Measurements from ENCODE around the gene TSC22D4.

- no peak for TF ChIP-seq CTCF (IDR thresholded peaks at IDR 0.05; ENCODE audit: low read depth, low read length)
- TF ChIP-seq EZH2phosphoT487 (IDR thresholded peaks at IDR 0.05; ENCODE audit: low read depth): no peak
Observed at GRCh38 chr7:100429637-100430492, 49.1 kb downstream of the TSC22D4 start, which contains the start of gene MEPCE.
